Measurements from ENCODE around the gene ANKFY1. TPM values are rescaled to one million over a fixed set of nuclear protein-coding genes. Genes with fewer than 3 reads are reported as not detected.
A peak's percentile ranks its signal among the peaks of the same experiment; 100 is the strongest.

Gene ANKFY1
- total RNA-seq, 4 donors from 2014 or later, result 53.0 to 69.9 (median 54.7) TPM

DNA sequence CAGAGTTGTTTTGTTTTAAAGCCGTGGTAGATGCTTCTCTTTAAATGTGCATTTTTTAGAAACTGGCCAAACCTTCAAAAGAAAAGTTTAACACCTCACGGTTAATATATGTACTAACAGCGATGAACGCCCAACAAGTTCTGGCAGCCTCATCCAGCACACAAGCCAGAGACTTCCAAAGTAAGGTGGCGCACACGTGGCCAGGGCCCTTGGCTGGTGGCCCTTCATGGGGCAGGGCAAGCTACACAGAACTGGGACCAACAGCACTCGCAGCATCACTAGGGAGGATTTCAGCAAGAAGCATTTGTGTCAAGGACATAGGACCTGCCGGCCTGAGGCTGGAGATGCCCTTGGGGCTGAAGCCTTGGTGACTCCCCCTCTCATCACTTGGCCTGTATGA lies 97.4 kb downstream of the ANKFY1 start:
- intact Hi-C loops (cut with DNase I; ENCODE audit: low total_unique reads), result no loop called here
- in situ Hi-C loops (cut with MboI; ENCODE audit: low pct_ligation_motif_present in 1 of 4, low pct_unique_long_range_greater_than_20kb in 1 of 4, low sequenced_read_pairs in 3 of 4), result no loop called here
- 87 to 88% methylated on average over 6 to 8 of the region's 8 CpGs for WGBS, 2 donors (ENCODE audit: low coverage in 1 of 2)
- H3K36me3 ChIP-seq, result peaks cover 0 to 56% (median 24%) of the 10 kb centered on the region in 4 donors
- H3K27me3 ChIP-seq, result no peaks in the 10 kb centered on the region
- H3K27ac ChIP-seq, result no peak overlapping the region
- H3K9me3 ChIP-seq, result no peaks in the 10 kb centered on the region
- H3K4me1 ChIP-seq, result peaks cover 0 to 2% (median 0%) of the 10 kb centered on the region in 4 donors
- no peak for DNase-seq
- TF ChIP-seq, protein P1, sequence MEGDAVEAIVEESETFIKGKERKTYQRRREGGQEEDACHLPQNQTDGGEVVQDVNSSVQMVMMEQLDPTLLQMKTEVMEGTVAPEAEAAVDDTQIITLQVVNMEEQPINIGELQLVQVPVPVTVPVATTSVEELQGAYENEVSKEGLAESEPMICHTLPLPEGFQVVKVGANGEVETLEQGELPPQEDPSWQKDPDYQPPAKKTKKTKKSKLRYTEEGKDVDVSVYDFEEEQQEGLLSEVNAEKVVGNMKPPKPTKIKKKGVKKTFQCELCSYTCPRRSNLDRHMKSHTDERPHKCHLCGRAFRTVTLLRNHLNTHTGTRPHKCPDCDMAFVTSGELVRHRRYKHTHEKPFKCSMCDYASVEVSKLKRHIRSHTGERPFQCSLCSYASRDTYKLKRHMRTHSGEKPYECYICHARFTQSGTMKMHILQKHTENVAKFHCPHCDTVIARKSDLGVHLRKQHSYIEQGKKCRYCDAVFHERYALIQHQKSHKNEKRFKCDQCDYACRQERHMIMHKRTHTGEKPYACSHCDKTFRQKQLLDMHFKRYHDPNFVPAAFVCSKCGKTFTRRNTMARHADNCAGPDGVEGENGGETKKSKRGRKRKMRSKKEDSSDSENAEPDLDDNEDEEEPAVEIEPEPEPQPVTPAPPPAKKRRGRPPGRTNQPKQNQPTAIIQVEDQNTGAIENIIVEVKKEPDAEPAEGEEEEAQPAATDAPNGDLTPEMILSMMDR (IDR thresholded peaks at IDR 0.05), result no peak
- TF ChIP-seq POLR2A (IDR thresholded peaks at IDR 0.05), result no peak
- no peak for TF ChIP-seq POLR2AphosphoS5 (IDR thresholded peaks at IDR 0.05)
- no peak for TF ChIP-seq EP300 (IDR thresholded peaks at IDR 0.05; ENCODE audit: low read depth)
- no peak overlapping the region for H3K4me3 ChIP-seq

DNA sequence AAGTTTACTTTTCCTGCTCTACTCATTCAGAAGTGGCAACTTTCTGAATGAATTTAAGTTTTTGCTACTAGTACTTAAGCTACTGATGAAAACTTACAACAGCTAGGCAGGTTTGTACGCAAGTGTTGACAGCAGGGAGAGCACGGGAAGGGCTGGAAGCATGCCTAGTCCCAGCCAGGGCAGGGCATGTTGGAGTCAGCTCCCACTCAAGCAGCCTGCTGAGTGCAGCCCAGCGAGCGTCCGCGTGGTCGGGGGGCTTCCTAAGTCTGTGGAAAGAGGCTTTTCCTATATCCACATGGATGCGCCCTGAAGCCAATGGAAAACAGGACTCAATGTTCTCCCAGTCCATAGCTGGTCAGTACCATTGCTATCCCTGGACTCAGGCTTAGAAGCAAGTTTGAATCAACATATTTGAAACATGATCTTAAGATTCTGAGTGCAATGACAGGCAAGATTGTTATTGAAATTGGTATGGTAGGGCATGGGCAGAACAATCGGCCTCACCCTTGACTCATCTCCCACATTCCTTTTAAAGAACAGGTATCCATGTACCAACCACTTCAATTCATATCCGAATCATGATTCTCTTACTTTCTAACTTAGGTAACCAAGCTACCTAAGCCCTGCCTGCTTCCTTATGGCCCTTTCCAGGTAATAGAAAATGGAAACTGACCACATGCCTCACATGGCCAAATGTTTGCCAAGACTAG lies 98.3 kb downstream of the ANKFY1 start:
- H3K4me1 ChIP-seq, result peaks cover 0 to 2% (median 0%) of the 10 kb centered on the region in 4 donors
- H3K36me3 ChIP-seq, result peaks cover 0 to 47% (median 19%) of the 10 kb centered on the region in 4 donors
- no peaks in the 10 kb centered on the region for H3K9me3 ChIP-seq
- WGBS, 2 donors (ENCODE audit: low coverage in 1 of 2), result 91 to 94% methylated on average over 2 to 10 of the region's 10 CpGs
- in situ Hi-C loops (cut with MboI; ENCODE audit: low pct_ligation_motif_present in 1 of 4, low pct_unique_long_range_greater_than_20kb in 1 of 4, low sequenced_read_pairs in 3 of 4), result no loop called here
- no peak overlapping the region for H3K27ac ChIP-seq
- DNase-seq, result no peak
- intact Hi-C loops (cut with DNase I; ENCODE audit: low total_unique reads), result no loop called here
- H3K4me3 ChIP-seq, result no peak overlapping the region
- H3K27me3 ChIP-seq, result no peaks in the 10 kb centered on the region
- TF ChIP-seq, protein P1 (IDR thresholded peaks at IDR 0.05), result no peak
- TF ChIP-seq POLR2AphosphoS5 (IDR thresholded peaks at IDR 0.05) (no peak), POLR2A (IDR thresholded peaks at IDR 0.05) (no peak), EP300 (IDR thresholded peaks at IDR 0.05; ENCODE audit: low read depth) (no peak)

DNA sequence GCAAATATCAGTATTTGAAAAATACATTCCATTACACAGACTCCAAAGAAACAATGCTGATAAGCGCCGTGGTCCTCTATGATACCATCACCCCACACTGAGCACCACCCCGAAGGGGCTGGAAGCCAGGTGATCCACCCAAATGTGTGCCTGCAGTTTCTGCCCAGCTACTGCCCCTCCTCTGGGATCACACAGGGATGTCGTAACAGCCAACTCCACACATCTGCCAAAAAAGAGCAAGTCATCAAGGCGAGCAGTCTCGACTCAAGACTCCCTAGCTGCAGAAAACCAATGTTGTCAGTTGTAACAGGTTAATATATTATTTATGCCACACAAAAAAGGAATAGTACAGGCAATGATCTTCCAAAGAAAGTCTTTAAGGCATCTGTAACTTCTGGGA lies 99.8 kb downstream of the ANKFY1 start:
- intact Hi-C loops (cut with DNase I; ENCODE audit: low total_unique reads), result no loop called here
- WGBS, 2 donors (ENCODE audit: low coverage in 1 of 2), result 66 to 81% methylated on average over 4 to 6 of the region's 6 CpGs

DNA sequence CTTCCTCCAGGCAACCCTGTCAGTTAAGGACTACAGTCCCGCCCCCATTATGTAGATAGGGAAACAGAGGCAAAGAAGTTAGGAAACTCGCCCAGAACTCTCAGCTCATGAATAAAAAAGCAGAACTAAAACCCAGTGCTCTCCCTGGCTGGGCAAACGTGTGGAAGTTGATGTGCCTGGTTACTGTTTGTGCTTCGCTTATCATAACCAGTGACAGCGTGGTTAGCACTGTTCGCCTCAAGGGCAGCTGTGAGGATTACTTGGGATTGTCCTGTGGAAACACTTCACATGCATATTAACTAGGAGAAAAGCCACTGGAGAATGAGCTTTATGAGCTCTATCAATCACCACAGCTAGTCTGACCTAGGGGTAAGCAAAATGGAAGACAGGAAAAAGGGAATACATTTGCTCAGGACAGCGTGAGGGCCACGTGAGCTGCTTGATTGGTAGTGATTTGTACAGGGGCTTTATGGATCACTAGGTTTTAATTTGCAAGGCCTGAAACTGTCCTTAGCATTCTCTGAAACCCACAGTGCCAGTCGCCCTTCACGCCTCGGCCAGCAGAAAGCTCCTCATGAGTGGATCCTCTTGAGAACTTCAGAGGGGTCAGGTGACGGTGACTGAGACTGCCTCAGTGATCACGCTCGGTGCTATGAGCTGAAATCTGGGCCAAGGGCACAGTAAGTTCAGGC lies 100.9 kb downstream of the ANKFY1 start:
- H3K4me3 ChIP-seq, result no peak overlapping the region
- peaks cover 0 to 2% (median 0%) of the 10 kb centered on the region in 4 donors for H3K4me1 ChIP-seq
- H3K36me3 ChIP-seq, result peaks cover 0 to 22% (median 8%) of the 10 kb centered on the region in 4 donors
- 76 to 93% methylated on average over 2 to 14 of the region's 14 CpGs for WGBS, 2 donors (ENCODE audit: low coverage in 1 of 2)
- DNase-seq, result no peak
- intact Hi-C loops (cut with DNase I; ENCODE audit: low total_unique reads) (no loop called here), in situ Hi-C loops (cut with MboI; ENCODE audit: low pct_ligation_motif_present in 1 of 4, low pct_unique_long_range_greater_than_20kb in 1 of 4, low sequenced_read_pairs in 3 of 4) (no loop called here)
- TF ChIP-seq POLR2AphosphoS5 (IDR thresholded peaks at IDR 0.05) (no peak), POLR2A (IDR thresholded peaks at IDR 0.05) (no peak), EP300 (IDR thresholded peaks at IDR 0.05; ENCODE audit: low read depth) (no peak)
- TF ChIP-seq, protein P1 (IDR thresholded peaks at IDR 0.05), result no peak
- no peaks in the 10 kb centered on the region for H3K9me3 ChIP-seq
- peak overlapping the region in 2 of 4 donors; percentile 10 to 13 for H3K27ac ChIP-seq
- no peaks in the 10 kb centered on the region for H3K27me3 ChIP-seq

More for the DNA sequence above, 99.8 kb downstream of the ANKFY1 start:
- in situ Hi-C loops (cut with MboI; ENCODE audit: low pct_ligation_motif_present in 1 of 4, low pct_unique_long_range_greater_than_20kb in 1 of 4, low sequenced_read_pairs in 3 of 4), result no loop called here
- TF ChIP-seq POLR2A (IDR thresholded peaks at IDR 0.05) (no peak), POLR2AphosphoS5 (IDR thresholded peaks at IDR 0.05) (no peak), EP300 (IDR thresholded peaks at IDR 0.05; ENCODE audit: low read depth) (no peak)
- TF ChIP-seq, protein P1 (IDR thresholded peaks at IDR 0.05), result no peak
- no peak for DNase-seq
- peaks cover 0 to 2% (median 0%) of the 10 kb centered on the region in 4 donors for H3K4me1 ChIP-seq
- H3K27ac ChIP-seq, result no peak overlapping the region
- H3K36me3 ChIP-seq, result peaks cover 0 to 32% (median 12%) of the 10 kb centered on the region in 4 donors
- H3K4me3 ChIP-seq, result no peak overlapping the region
- H3K27me3 ChIP-seq, result no peaks in the 10 kb centered on the region
- H3K9me3 ChIP-seq, result no peaks in the 10 kb centered on the region
